ENCODE results near the gene ADCY3.

Gene ADCY3

DNA sequence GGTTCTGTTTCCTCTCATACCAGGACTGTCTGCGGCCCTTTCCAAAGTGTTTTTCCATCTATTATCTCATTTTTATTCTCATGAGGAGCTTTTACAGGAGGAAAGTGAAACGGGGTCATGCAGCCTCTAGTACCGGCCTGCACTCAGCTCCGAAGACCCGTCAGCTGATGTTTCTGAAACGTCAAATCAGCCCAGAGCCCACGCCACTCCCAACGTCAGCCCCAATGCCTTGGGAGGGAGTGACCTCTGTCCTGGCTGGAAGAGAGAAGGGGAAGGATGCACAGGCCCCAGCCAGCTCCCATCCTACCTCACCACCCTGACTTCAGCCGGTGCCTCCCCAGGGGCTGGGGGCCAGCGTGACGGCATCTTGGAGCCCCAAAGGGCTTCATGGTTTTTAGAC lies 58.5 kb downstream of the ADCY3 start:
- TF ChIP-seq SIN3A (IDR thresholded peaks at IDR 0.05; ENCODE audit: borderline replicate concordance, insufficient read depth, low read length): no peak
- TF ChIP-seq TAF1 (IDR thresholded peaks at IDR 0.05; ENCODE audit: borderline replicate concordance, insufficient read depth, low read length): no peak
- TF ChIP-seq POLR2AphosphoS5 (IDR thresholded peaks at IDR 0.05; ENCODE audit: low read depth, low read length): no peak
- TF ChIP-seq, protein P1, sequence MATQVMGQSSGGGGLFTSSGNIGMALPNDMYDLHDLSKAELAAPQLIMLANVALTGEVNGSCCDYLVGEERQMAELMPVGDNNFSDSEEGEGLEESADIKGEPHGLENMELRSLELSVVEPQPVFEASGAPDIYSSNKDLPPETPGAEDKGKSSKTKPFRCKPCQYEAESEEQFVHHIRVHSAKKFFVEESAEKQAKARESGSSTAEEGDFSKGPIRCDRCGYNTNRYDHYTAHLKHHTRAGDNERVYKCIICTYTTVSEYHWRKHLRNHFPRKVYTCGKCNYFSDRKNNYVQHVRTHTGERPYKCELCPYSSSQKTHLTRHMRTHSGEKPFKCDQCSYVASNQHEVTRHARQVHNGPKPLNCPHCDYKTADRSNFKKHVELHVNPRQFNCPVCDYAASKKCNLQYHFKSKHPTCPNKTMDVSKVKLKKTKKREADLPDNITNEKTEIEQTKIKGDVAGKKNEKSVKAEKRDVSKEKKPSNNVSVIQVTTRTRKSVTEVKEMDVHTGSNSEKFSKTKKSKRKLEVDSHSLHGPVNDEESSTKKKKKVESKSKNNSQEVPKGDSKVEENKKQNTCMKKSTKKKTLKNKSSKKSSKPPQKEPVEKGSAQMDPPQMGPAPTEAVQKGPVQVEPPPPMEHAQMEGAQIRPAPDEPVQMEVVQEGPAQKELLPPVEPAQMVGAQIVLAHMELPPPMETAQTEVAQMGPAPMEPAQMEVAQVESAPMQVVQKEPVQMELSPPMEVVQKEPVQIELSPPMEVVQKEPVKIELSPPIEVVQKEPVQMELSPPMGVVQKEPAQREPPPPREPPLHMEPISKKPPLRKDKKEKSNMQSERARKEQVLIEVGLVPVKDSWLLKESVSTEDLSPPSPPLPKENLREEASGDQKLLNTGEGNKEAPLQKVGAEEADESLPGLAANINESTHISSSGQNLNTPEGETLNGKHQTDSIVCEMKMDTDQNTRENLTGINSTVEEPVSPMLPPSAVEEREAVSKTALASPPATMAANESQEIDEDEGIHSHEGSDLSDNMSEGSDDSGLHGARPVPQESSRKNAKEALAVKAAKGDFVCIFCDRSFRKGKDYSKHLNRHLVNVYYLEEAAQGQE (IDR thresholded peaks at IDR 0.05; ENCODE audit: insufficient read depth in 1 of 2, low read depth in 2 of 2, low read length in 2 of 2): no peak
- no peak for TF ChIP-seq FOXP2 (optimal IDR thresholded peaks at IDR 0.05; ENCODE audit: borderline replicate concordance, extremely low read depth, extremely low read length, insufficient read depth)

DNA sequence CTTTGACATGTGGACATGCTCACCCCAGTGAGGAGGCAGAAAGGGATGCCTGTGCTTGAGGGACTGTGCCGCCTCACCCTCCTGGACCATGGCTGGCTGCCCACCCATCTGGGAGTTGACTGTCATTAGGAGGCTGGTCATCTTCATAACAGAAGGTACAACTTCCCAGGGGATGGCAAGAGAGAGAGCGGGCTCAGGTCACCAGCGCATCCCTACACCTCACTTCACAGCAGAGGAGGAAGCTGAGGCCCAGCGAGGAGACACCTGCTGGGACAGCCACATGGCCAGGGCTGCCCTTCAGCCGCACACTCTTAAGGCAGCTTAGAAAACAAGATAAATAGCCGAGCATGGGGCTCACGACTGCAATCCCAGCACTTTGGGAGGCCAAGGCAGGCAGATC lies 59.4 kb downstream of the ADCY3 start:
- TF ChIP-seq TAF1 (IDR thresholded peaks at IDR 0.05; ENCODE audit: borderline replicate concordance, insufficient read depth, low read length): no peak

DNA sequence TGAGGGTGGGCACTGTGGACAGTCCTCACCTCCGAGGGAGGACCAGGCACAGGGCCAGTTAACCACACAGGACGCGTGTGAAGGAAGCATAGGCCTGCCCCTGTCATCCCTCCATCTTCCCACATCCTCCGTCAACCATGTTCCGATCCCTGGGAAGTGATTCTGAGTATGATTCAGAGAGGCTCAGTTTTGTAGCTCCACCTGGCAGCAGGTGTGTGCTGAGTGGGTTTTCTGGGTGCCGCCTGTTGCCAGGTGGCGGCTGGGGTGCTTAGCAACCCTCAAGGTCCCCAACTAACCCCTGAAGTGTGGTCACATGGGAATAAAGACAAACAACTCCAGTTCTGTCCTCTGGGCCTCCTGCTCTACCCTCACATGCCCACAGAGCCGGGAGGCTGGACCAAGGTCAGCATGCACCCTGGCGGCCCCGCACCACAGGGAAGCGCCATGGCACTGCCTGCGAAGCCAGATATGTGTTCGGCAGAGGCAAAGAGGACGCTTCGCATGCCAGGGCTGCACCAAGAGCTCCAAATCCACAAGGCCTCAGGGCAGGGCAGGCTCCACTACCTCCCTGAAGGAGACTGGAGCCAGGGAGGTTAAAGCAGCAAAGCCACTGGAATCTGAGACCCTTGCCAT lies 60.0 kb downstream of the ADCY3 start:
- TF ChIP-seq, protein P1 (IDR thresholded peaks at IDR 0.05; ENCODE audit: insufficient read depth in 1 of 2, low read depth in 2 of 2, low read length in 2 of 2): no peak
- TF ChIP-seq FOXP2 (optimal IDR thresholded peaks at IDR 0.05; ENCODE audit: borderline replicate concordance, extremely low read depth, extremely low read length, insufficient read depth): no peak
- no peak for TF ChIP-seq SIN3A (IDR thresholded peaks at IDR 0.05; ENCODE audit: borderline replicate concordance, insufficient read depth, low read length)
- no peak for TF ChIP-seq POLR2AphosphoS5 (IDR thresholded peaks at IDR 0.05; ENCODE audit: low read depth, low read length)

DNA sequence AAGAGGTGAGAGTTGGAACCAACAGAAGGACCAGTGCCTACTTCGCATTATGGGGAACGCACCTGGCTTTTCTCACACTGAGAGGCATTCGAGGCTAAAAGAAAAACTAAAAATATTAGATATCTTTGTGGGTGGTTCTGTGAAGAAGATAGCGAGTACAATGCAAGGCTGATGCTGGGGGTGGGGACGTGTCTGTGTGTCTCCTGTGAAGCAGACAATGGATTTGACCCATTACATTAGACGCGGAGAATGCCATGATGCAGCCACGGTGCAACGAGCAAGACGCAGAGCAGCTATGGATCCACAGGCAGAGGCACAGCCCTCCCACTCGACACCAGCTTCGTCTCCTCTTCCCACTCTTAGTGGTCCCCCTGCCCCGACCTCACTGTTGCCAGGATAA lies 61.0 kb downstream of the ADCY3 start:
- TF ChIP-seq, protein P1 (IDR thresholded peaks at IDR 0.05; ENCODE audit: insufficient read depth in 1 of 2, low read depth in 2 of 2, low read length in 2 of 2): no peak
- TF ChIP-seq POLR2AphosphoS5 (IDR thresholded peaks at IDR 0.05; ENCODE audit: low read depth, low read length) (no peak), FOXP2 (optimal IDR thresholded peaks at IDR 0.05; ENCODE audit: borderline replicate concordance, extremely low read depth, extremely low read length, insufficient read depth) (no peak), SIN3A (IDR thresholded peaks at IDR 0.05; ENCODE audit: borderline replicate concordance, insufficient read depth, low read length) (no peak)

DNA sequence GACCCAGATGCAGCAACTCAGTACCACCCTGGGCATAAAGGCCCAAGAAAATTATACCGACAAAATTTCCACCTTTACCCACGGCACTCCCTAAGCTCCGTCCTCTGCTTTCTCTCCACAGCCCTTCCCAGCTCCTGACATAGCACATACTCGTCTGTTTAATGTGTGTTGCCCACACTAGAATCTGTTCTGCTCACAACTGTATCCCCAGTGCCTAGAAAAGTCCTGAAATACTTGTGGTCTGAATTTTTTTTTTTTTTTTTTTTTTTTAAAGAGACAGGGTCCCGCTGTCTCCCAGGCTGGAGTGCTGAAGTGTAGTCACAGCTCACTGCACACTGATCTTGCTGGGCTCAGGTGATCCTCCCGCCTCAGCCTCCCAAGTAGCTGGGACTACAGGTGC lies 62.3 kb downstream of the ADCY3 start:
- TF ChIP-seq SIN3A (IDR thresholded peaks at IDR 0.05; ENCODE audit: borderline replicate concordance, insufficient read depth, low read length) (no peak), FOXP2 (optimal IDR thresholded peaks at IDR 0.05; ENCODE audit: borderline replicate concordance, extremely low read depth, extremely low read length, insufficient read depth) (no peak), TAF1 (IDR thresholded peaks at IDR 0.05; ENCODE audit: borderline replicate concordance, insufficient read depth, low read length) (no peak), POLR2AphosphoS5 (IDR thresholded peaks at IDR 0.05; ENCODE audit: low read depth, low read length) (no peak)
- TF ChIP-seq, protein P1 (IDR thresholded peaks at IDR 0.05; ENCODE audit: insufficient read depth in 1 of 2, low read depth in 2 of 2, low read length in 2 of 2): no peak
